ACHN (cell line): ENCODE measurements around the gene RXYLT1.
A peak's percentile ranks its signal among the peaks of the same experiment; 100 is the strongest.

Source experiments
- DNase-seq: peaks from one replicate; pipeline ENCODE4 v3.0.0-alpha.2; 2015
- in situ Hi-C: cut with HindIII; loops from 2 replicates; pipeline ENCODE4 v1.10.0; 2017; ENCODE audit warnings: low sequenced_read_pairs, low pct_ligation_motif_present, low pct_unique_long_range_greater_than_20kb

The RXYLT1 gene

DNA sequence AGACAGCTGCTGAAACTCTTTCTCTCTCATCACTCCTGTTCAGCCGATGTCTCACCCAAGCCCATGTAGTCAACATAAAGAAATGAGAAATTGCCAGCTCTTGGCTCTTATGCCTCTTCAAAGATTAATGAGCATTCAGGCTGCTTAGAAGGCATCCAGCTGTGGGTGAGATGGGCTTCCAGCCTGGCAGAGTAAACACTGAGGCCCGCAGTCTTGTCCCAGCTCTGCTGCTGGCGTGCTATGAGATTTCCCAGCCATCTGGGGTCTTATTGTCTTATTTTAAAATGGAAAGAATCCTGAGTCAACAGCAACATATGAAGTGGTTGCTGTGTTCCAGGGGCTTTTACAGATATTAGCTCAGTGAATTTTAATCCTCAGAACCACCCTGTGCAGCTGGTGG, 12.6 kb downstream of the RXYLT1 start:
- in situ Hi-C loops = no loop called here
- DNase-seq = no peak

DNA sequence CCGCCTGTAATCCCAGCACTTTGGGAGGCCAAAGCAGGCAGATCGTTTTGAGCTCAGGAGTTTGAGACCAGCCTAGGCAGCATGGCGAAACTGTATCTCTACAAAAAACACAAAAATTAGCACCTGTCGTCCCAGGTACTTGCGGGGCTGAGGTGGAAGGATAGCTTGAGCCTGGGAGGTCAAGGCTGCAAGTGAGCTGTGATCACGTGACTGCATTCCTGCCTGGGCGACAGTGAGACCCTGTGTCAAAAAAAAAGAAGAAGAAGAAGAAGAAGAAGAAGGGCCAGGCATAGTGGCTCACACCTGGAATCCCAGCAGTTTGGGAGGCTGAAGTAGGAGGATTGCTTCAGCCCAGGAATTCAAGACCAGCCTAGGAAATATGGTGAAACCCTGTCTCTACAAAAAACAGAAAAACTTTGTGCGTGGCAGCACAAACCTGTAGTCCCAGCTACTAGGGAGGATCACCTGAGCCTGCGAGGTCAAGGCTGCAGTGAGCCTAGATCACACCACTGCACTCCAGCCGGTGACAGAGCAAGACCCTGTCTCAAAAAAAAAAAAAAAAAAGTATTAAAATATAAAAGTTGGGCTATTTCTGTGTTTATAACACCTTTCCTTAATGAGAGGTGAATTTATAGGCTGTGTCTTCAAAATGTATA, 15.5 kb downstream of the RXYLT1 start:
- in situ Hi-C loops = no loop called here
- no peak for DNase-seq

DNA sequence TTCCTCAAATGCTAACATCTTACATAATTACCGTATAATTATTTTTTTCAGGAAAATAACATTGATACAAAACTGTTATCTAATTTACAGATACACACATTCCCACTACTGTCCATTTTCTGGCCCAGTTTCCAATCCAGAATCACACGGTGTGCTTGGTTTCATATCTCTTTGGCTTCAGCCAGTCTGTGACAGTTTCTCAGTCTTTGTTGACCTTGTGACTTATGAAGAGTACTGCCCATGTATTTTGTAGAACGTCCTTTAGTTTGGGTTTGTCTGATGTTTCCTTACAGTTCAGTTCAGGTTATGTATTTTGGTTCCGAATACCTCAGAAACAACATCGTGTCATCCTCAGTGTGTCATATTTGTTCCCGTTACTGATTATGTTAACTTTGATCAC, 16.2 kb downstream of the RXYLT1 start:
- in situ Hi-C loops = no loop called here
- DNase-seq = no peak

GRCh38 chr12:63802012-63802608, 22.4 kb downstream of the RXYLT1 start:
- DNase-seq = peak; percentile 65
- in situ Hi-C loops = loop anchor here (25.0 kb wide), 1 partner anchor 460 kb away; no protein-coding TSS in a partner anchor

GRCh38 chr12:63804746-63805145, 25.0 kb downstream of the RXYLT1 start:
- DNase-seq = no peak
- in situ Hi-C loops = loop anchor here (25.0 kb wide), 1 partner anchor 458 kb away; no protein-coding TSS in a partner anchor

GRCh38 chr12:63805704-63806672, 26.3 kb downstream of the RXYLT1 start:
- no peak for DNase-seq
- in situ Hi-C loops = loop anchor here (25.0 kb wide), 1 partner anchor 456 kb away; no protein-coding TSS in a partner anchor

DNA sequence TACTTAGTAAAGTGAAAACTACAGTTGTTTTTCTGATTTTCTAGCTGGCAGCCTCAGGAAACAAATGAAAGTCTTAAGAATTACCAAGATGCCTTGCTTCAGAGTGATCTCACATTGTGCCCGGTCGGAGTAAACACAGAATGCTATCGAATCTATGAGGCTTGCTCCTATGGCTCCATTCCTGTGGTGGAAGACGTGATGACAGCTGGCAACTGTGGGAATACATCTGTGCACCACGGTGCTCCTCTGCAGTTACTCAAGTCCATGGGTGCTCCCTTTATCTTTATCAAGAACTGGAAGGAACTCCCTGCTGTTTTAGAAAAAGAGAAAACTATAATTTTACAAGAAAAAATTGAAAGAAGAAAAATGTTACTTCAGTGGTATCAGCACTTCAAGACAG, 28.9 kb downstream of the RXYLT1 start:
- in situ Hi-C loops = loop anchor here (25.0 kb wide), 1 partner anchor 454 kb away; no protein-coding TSS in a partner anchor
- DNase-seq = no peak

DNA sequence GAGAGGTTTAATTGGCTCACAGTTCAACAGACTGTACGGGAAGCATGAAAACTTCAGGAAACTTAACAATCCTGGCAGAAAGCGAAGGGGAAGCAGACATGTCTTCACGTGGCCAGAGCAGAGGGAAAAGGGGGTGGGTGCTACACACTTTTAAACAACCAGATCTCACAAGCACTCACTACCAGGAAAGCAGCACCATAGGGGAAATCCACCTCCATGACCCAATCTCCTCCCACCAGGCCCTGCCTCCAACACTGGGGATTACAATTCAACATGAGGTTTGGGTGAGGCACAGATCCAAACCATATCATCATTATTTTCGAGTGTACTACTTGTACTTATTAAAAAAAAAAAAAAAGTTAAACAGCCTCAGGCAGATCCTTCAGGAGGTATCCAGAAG, 29.9 kb downstream of the RXYLT1 start:
- DNase-seq = no peak
- in situ Hi-C loops = loop anchor here (25.0 kb wide), 1 partner anchor 453 kb away; no protein-coding TSS in a partner anchor

- in situ Hi-C loops = loop anchor here (25.0 kb wide), 1 partner anchor 451 kb away; no protein-coding TSS in a partner anchor
- no peak for DNase-seq
These were observed 31.6 kb downstream of the RXYLT1 start for GRCh38 chr12:63811334-63811733.

DNA sequence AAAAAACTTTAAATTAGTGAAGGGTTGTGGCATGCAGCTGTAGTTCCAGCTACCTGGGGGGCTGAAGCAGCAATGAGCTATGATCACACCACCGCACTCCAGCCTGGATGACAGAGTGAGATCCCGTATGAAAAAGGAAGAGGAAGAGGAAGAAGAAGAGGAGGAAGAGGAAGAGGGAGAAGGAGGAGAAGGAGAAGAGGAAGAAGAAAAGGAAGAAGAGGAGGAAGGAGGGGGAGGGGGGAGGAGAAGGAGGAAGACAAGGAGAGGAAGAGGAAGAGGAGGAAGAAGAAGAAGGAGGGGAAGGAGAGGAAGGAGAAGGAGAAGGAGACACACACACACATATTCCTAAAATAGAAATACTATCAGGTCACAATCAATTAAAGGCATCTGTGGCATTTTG, 32.0 kb downstream of the RXYLT1 start:
- no peak for DNase-seq
- in situ Hi-C loops = loop anchor here (25.0 kb wide), 1 partner anchor 451 kb away; no protein-coding TSS in a partner anchor

DNA sequence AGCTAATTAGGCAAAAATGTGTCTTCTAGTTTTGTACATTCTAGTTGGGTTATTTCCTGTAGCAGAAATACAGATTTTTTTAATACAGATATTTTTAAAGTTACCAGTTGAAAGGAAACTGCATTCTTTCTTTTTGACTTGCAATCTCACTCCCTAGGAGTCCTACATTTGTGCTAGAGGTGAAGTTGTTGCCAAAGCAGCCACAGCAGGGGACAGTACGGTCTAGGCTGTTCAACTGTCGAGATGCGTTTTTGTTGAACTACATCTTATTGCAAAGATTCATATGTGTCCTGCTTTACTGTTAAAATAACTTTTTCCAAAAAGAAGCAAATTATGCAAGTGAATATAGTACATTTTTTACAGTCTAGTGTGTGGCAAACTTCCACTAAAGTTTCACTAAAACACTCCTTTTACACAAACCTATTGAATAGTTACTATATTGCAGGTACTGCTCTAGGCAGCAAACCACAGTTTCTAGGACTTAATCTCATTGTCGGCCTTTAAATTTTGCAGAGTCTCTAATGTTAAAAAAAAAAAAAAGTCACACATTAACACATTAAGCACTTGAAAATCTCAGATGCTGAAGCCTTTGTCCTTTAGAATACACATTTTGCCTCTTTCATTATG, 34.5 kb downstream of the RXYLT1 start:
- DNase-seq = no peak
- in situ Hi-C loops = loop anchor here (25.0 kb wide), 1 partner anchor 448 kb away; no protein-coding TSS in a partner anchor

DNA sequence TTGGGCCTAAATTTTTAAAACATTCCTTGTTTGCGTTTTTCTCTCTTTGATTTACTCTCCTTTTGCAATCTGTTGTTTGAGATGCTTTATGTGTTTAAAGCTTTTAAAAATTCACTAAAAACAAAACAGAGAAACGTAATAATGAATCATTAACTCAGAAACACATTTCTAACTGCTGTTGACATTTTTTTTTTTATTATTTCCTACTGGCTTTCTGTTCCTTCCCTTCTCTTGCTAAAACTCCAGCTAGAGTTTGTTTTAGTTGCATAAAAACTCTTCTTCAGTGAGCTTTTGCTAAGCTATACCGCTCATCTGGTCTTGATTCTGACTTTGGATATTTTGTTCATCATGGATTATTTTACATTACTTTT, 35.8 kb downstream of the RXYLT1 start:
- in situ Hi-C loops = loop anchor here (25.0 kb wide), 1 partner anchor 447 kb away; no protein-coding TSS in a partner anchor
- no peak for DNase-seq

DNA sequence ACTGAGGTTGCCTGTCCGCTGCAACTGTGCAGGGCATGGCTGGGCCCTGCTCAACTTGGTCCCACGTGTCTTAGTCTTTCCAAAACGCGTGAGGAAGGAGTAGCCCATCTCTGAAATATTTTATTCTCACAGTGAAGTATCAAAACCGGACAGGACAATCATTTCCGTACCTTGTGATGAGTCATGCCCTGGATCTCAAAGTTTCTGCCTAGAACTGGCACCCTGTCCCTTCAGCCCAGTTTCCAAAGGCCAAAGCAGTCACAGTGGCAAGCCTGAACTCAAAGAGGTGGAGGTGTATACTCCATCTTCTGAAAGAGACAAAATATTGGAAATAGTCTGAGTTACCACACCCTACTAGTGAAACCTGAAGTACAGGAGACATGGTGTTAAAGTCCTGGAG, 36.3 kb downstream of the RXYLT1 start:
- in situ Hi-C loops = loop anchor here (25.0 kb wide), 1 partner anchor 446 kb away; no protein-coding TSS in a partner anchor
- DNase-seq = no peak

DNA sequence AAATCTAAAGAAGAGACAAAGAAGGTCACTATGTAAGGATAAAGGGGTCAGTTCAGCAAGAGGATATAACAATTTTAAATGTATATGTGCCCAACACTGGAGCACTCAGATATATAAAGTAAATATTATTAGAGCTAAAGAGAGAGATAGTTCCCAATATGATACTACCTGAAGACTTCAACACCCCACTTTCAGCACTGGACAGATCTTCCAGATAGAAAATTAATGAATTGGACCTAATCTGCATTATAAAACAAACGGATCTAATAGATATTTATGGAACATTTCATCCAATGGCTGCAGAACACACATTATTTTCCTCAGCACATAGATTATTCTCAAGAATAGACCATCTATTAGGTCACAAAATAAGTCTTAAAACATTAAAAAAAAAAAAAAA, 40.7 kb downstream of the RXYLT1 start:
- DNase-seq = no peak
- in situ Hi-C loops = loop anchor here (25.0 kb wide), 1 partner anchor 442 kb away; no protein-coding TSS in a partner anchor

DNA sequence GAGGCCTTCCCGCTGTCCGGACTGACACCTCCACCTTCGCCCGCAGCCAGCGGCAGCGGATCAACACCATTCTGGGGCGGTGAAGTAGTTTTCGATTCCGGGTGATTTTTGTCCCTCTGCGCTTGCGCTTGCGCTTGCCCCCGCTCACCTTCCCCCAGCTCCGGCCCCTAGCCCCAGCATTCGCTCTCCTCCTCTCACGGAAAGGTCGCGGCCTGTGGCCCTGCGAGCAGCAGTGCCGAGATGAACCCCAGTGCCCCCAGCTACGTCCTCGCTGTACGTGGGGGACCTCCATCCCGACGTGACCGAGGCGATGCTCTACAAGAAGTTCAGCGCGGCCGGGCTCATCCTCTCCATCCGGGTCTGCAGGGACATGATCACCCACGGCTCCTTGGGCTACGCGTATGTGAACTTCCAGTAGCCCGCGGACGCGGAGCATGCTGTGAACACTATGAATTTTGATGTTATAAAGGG, 42.1 kb downstream of the RXYLT1 start:
- in situ Hi-C loops = loop anchor here (25.0 kb wide), 1 partner anchor 440 kb away; no protein-coding TSS in a partner anchor

GRCh38 chr12:63822352-63822751, 42.6 kb downstream of the RXYLT1 start:
- in situ Hi-C loops = loop anchor here (25.0 kb wide), 1 partner anchor 440 kb away; no protein-coding TSS in a partner anchor
- no peak for DNase-seq

More for the DNA sequence above, 42.1 kb downstream of the RXYLT1 start:
- DNase-seq = no peak

DNA sequence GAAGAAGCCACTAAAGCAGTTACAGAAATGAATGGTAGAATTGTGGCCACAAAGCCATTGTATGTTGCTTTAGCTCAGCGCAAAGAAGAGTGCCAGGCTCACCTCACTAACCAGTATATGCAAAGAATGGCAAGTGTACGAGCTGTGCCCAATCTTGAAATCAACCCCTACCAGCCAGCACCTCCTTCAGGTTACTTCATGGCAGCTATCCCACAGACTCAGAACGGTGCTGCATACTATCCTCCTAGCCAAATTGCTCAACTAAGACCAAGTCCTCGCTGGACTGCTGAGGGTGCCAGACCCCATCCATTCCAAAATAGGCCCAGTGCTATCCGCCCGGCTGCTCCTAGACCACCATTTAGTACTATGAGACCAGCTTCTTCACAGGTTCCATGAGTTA, 43.3 kb downstream of the RXYLT1 start:
- in situ Hi-C loops = loop anchor here (25.0 kb wide), 1 partner anchor 439 kb away; no protein-coding TSS in a partner anchor
- DNase-seq = no peak

DNA sequence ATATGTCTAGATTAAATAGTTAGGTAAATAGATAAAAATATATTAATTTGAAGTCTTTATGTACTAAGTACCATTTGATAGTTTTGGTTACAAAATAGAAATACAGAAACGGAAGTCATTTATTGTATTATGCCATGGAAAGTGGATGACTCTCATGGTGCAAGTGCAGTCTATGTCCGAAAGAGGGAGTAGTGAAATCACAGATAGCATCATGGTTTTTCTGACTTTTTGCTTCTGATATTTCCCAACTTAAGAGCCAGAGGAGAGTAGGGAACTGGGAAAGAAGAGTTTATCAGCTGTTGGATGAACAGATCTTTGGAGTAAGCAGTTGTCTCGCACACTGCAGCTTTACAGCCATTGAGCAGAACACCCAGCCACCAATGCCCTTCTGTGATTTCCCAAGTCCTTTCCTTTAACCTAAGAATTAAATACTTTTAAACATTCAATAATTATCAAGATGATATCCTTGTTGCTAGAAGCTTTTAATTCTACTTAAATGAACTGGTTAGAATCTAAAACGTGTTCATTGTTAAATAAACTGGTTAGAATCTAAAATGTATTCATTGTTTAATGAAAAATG, 46.4 kb downstream of the RXYLT1 start:
- in situ Hi-C loops = no loop called here

More for the DNA sequence above, 46.4 kb downstream of the RXYLT1 start:
- DNase-seq = peak; percentile 80
